DOHH2 (cell line): ENCODE data around the gene MYL12A.

Experiments used
- H3F3A ChIP-seq: fragments of 200-600 bp; sonication (generic), shearing (Covaris generic); 2 replicates; pipeline ENCODE4 v1.6.0; 2016; ENCODE audit warnings: antibody characterized with exemption, mild to moderate bottlenecking; ENCODE audit not compliant: control insufficient read depth, insufficient read depth
- H3K27ac ChIP-seq: fragments of 200-600 bp; sonication (generic); 2 replicates; pipeline ENCODE4 v1.5.1; 2014; ENCODE audit warnings: low read depth, mild to moderate bottlenecking, low read length, moderate library complexity
- H3K27me3 ChIP-seq: fragments of 200-600 bp; sonication (generic); 2 replicates; pipeline ENCODE4 v1.6.1; 2014; ENCODE audit warnings: mild to moderate bottlenecking, low read length, mixed read lengths; ENCODE audit not compliant: control insufficient read depth
- H3K36me3 ChIP-seq: fragments of 200-600 bp; sonication (generic); 2 replicates; pipeline ENCODE4 v1.6.1; 2014; ENCODE audit warnings: mild to moderate bottlenecking, low read length, moderate library complexity, mixed read lengths; ENCODE audit not compliant: control insufficient read depth
- H3K4me1 ChIP-seq: fragments of 200-600 bp; sonication (generic); 2 replicates; pipeline ENCODE4 v1.6.1; 2014; ENCODE audit warnings: mild to moderate bottlenecking, low read length, mixed read lengths; ENCODE audit not compliant: control insufficient read depth
- H3K4me2 ChIP-seq: fragments of 200-600 bp; sonication (generic); 2 replicates; pipeline ENCODE4 v1.6.0; 2014; ENCODE audit warnings: mild to moderate bottlenecking, low read length, moderate library complexity
- H3K4me3 ChIP-seq: fragments of 200-600 bp; sonication (generic); 2 replicates; pipeline ENCODE4 v1.5.1; 2014; ENCODE audit warnings: mild to moderate bottlenecking, low read length, mixed read lengths
- H3K79me2 ChIP-seq: fragments of 200-600 bp; sonication (generic); 2 replicates; pipeline ENCODE4 v1.6.1; 2014; ENCODE audit warnings: mild to moderate bottlenecking, low read length, mixed read lengths; ENCODE audit not compliant: control insufficient read depth
- H3K9me2 ChIP-seq: fragments of 200-600 bp; sonication (generic); replicated peaks from 2 replicates; pipeline ENCODE4 v1.6.1; 2014; ENCODE audit warnings: mild to moderate bottlenecking, low read length, mixed read lengths; ENCODE audit not compliant: control insufficient read depth
- H3K9me3 ChIP-seq: fragments of 200-600 bp; sonication (generic); 2 replicates; pipeline ENCODE4 v1.6.1; 2014; ENCODE audit warnings: antibody characterized with exemption, low read length, mixed read lengths; ENCODE audit not compliant: control insufficient read depth, insufficient read depth
- H4K20me1 ChIP-seq: fragments of 200-600 bp; sonication (generic); 2 replicates; pipeline ENCODE4 v1.6.0; 2014; ENCODE audit warnings: low read depth, mild to moderate bottlenecking, antibody characterized with exemption, low read length, moderate library complexity; ENCODE audit not compliant: control insufficient read depth, insufficient read depth
- EZH2phosphoT487 ChIP-seq: fragments of 200-600 bp; sonication (generic); IDR thresholded peaks from 2 replicates; pipeline ENCODE4 v1.6.1; 2017; ENCODE audit warnings: borderline replicate concordance, mild to moderate bottlenecking, antibody characterized with exemption, low read length, moderate library complexity, mixed read lengths
- TF ChIP-seq, protein P1 (sequence below): fragments of 200-600 bp; sonication (generic); IDR thresholded peaks from one replicate; pipeline ENCODE4 v1.5.1; 2014; ENCODE audit warnings: antibody characterized with exemption, mild to moderate bottlenecking, low read depth, low read length; ENCODE audit not compliant: poor library complexity, severe bottlenecking

MYL12A gene

DNA sequence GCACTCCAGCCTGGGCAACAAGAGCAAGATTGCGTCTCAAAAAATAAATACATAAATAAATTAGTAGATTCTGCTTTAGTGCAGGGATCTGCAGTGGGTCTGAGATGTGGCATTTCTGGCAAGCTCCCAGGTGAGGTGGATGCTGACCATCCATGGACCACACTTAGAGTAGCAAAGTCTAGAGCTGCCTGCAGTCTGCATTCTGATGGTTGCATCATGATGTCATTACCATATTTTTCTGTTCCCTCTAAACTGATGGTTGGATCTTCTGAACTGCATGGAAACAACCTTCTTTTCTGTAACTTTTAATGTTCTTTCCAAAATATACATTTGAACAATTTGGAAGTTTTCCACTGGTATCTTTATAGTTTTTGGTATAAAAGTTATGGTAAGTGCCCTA, 57.2 kb downstream of the MYL12A start:
- no peak overlapping the region for H3K4me2 ChIP-seq
- no peaks in the 10 kb centered on the region for H3K36me3 ChIP-seq
- TF ChIP-seq, protein P1, sequence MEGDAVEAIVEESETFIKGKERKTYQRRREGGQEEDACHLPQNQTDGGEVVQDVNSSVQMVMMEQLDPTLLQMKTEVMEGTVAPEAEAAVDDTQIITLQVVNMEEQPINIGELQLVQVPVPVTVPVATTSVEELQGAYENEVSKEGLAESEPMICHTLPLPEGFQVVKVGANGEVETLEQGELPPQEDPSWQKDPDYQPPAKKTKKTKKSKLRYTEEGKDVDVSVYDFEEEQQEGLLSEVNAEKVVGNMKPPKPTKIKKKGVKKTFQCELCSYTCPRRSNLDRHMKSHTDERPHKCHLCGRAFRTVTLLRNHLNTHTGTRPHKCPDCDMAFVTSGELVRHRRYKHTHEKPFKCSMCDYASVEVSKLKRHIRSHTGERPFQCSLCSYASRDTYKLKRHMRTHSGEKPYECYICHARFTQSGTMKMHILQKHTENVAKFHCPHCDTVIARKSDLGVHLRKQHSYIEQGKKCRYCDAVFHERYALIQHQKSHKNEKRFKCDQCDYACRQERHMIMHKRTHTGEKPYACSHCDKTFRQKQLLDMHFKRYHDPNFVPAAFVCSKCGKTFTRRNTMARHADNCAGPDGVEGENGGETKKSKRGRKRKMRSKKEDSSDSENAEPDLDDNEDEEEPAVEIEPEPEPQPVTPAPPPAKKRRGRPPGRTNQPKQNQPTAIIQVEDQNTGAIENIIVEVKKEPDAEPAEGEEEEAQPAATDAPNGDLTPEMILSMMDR: no peak
- no peak for TF ChIP-seq EZH2phosphoT487
- no peaks in the 10 kb centered on the region for H3K79me2 ChIP-seq
- H3K4me1 ChIP-seq: no peaks in the 10 kb centered on the region
- H3K9me2 ChIP-seq: no peaks in the 10 kb centered on the region
- H3K9me3 ChIP-seq: no peaks in the 10 kb centered on the region
- peaks cover 10% of the 10 kb centered on the region; the same call in 1 of the 2 replicates for H3K27me3 ChIP-seq
- H3K4me3 ChIP-seq: no peak overlapping the region
- H4K20me1 ChIP-seq: no peaks in the 10 kb centered on the region
- no peak overlapping the region for H3K27ac ChIP-seq
- H3F3A ChIP-seq: no peaks in the 10 kb centered on the region

DNA sequence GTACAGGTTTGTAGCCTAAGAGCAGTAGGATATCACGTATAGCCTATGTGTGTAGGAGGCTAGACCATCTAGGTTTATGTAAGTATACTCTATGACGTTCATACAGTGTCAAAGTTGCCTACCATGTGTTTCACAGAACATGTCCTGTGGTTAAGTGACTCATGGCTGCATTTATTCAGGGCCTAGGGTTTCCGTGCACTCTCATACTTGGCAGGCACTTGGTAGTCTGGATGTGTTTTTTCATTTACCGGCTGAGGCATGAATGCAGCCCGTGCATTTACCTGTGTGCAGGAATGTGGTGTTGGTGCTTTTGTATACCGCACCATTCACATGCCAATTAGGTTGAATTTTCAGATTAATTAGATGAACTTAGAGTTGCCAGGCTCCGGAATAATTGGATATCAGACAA, 57.8 kb downstream of the MYL12A start:
- H3K4me2 ChIP-seq: no peak overlapping the region
- no peaks in the 10 kb centered on the region for H3F3A ChIP-seq
- H3K4me1 ChIP-seq: no peaks in the 10 kb centered on the region
- no peak for TF ChIP-seq EZH2phosphoT487
- TF ChIP-seq, protein P1: no peak
- H3K9me2 ChIP-seq: no peaks in the 10 kb centered on the region
- H3K36me3 ChIP-seq: no peaks in the 10 kb centered on the region
- H3K9me3 ChIP-seq: no peaks in the 10 kb centered on the region
- no peaks in the 10 kb centered on the region for H4K20me1 ChIP-seq
- H3K79me2 ChIP-seq: no peaks in the 10 kb centered on the region
- no peak overlapping the region for H3K4me3 ChIP-seq
- H3K27ac ChIP-seq: no peak overlapping the region
- H3K27me3 ChIP-seq: peaks cover 8% of the 10 kb centered on the region; the same call in 1 of the 2 replicates
